Measurements from ENCODE around the gene CCS. TPM values are rescaled to one million over a fixed set of nuclear protein-coding genes. Genes with fewer than 3 reads are reported as not detected.
"Not testable (repeated sequence)": the region's sequence is repeated elsewhere in the genome, so short reads cannot be mapped to it uniquely, and the experiment has no call there.

CCS gene
- total RNA-seq, 2 donors from 2014 or later = 23.2 to 33.0 TPM

DNA sequence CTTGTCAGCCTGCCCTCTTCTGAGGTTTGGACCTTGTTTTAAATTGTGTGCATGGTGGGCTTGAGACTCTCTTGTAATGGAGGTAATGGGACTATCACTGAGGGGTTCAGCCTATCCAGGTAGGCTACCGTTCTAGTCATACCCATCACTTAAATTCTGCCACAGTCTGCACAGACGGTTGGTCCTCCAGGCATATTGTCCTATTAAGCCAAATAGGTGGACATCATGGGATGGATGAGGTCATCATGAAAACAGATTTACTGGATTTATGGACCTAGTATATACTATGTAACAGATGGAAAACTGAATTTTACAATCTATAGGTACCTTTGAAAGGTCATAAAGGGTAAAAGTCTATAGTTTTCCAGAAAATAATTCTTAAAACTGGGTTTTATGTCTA lies 36.4 kb downstream of the CCS start:
- DNase-seq (ENCODE audit: low spot score in 2 of 2) (no peak), ATAC-seq (no peak)
- Mint-ChIP-seq H3K36me3 (peaks cover 34 to 51% of the 10 kb centered on the region in 2 donors), H3K27ac (peak overlapping the region in 1 of 2 donors; percentile 47), H3K9me3 (no peaks in the 10 kb centered on the region)

DNA sequence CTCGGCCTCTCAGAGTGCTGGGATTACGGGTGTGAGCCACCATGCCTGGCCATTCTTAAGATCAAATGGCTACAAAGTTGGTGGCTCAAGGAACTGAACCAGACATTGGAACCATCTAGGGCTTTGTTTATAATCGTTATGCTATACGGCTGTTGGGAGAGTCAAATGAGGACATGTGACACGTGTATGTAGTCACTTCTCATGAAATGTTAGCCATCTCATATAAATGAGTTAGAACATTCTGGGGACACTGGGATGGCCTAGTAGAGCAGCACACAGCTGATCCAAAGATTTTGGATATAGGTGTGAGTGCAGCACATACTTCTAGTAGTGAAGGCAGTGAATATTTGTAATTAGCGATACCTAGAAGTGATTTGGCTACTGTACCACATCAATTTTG lies 38.9 kb downstream of the CCS start:
- ATAC-seq (no peak), DNase-seq (ENCODE audit: low spot score in 2 of 2) (no peak)
- Mint-ChIP-seq H3K36me3 (peaks cover 21 to 51% of the 10 kb centered on the region in 2 donors), H3K27ac (peak overlapping the region in 1 of 2 donors; percentile 61), H3K9me3 (no peaks in the 10 kb centered on the region)

DNA sequence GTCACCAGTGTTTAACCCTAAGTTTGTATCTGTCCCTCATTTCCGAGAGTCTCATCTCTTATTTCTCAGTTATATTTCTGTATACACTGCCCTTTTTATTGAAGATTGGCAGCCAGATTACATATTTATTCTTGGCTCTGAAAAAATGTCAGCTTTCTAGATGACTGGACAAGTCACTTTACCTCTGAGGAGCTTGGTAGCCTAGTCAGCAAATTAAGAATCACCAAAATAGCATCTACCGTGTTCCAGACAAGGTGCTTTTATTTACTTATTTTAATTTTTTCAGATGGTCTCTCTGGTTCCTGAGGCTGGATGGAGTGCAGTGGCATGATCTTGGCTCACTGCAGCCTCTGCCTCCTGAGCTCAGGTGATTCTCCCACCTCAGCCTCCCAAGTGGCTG lies 40.0 kb downstream of the CCS start:
- ATAC-seq (no peak), DNase-seq (ENCODE audit: low spot score in 2 of 2) (no peak)
- Mint-ChIP-seq H3K27ac (no peak overlapping the region), H3K36me3 (peaks cover 19 to 41% of the 10 kb centered on the region in 2 donors), H3K9me3 (no peaks in the 10 kb centered on the region)

DNA sequence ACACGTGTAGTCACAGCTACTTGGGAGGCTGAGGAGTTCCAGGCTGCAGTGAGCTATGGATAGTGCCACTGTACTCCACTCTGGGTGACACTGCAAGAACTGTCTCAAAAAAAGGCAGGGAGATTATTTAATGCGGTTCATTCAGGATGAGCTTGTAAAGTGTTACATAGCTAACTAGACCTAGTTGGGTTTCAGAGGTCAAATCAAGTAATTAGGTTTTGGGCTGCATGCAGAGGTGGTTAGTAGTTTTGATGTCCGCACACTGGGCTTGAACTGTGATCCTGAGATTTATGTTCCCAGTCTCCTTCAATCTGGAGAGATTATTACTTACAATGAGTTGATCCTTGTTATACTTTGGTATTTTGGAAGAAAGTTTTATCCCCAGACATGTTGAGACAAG lies 43.4 kb downstream of the CCS start:
- no peak for DNase-seq (ENCODE audit: low spot score in 2 of 2)
- Mint-ChIP-seq H3K36me3 (peaks cover 29 to 48% of the 10 kb centered on the region in 2 donors), H3K9me3 (no peaks in the 10 kb centered on the region), H3K27ac (no peak overlapping the region)
- no peak for ATAC-seq

DNA sequence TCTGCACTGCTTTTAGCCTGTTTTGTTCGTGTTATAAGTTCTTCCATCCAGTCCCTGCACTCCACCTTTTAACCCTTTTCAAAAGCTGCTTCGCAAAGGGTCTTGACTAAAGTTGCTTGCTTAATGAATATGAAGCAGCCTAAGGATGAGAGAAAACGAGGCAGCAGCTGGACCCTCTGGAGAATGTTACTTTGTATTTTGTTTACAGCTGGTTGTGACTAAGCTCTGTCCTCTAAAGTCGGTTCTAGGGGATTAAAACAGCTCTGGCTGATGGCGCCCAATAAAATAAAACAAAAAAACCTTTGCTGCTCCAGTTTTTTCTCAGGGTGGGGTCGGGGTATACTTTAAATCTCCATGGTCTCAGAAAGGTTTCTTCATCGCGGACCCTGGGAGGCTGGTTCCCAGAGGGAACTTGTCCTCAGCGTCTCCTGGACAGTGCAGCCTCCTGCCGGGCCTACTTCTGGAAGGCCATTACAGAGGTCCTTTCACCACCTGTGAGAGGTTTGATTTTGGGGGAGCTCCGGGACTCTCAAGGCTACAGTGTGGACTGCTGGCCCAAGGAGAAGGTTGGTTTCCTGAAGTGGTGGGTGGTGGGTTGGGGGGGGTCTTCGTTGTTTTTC lies 44.7 kb downstream of the CCS start:
- ATAC-seq = no peak
- no peaks in the 10 kb centered on the region for H3K9me3 Mint-ChIP-seq
- H3K36me3 Mint-ChIP-seq = peaks cover 31 to 50% of the 10 kb centered on the region in 2 donors
- DNase-seq (ENCODE audit: low spot score in 2 of 2) = no peak
- H3K27ac Mint-ChIP-seq = peak overlapping the region; percentile 96 to 100

DNA sequence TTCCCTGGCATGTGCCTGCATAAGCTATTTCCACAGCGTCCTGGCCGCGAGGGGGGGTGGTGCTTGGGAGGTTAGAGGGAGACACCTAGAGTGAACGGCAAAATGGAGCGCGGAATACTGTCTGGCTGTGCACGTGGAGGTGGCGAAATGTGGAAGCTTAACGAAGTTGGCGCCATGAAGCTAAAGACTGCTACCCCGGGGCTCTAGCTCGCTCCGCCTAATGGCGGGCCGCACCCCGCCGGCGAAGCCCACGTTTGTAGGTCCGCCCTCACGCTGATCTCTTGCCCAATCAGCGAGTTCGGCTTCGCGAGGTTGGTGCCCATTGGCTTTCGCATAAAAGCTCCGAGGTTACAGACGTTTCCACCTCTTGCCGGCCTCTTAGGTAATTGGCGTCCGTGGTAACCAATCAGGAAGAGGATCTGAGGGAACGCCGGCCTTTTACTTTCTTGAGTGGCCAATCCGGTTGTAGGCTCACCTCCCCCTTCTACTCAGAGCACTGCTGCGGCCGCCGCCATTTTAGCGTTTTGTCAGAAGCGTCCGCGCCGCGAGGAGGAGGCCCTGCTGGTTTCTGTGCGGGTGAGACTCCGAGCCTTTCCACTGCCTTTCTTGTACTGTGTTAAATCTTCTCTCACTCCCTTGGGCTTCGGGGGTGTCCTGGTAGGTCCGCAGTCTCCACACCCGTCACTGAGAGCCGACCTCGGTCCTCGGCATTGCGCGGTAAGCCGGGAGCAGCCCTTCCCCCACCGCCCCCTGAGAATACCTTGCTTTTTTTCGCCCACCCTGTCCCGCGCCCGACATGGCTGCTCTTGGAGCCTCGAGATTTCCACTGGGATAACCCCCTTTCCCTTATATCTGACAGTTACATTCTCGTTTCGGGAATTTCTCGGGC lies 45.4 kb downstream of the CCS start, which contains the start of gene RBM4:
RBM4 (plus strand) TSS at position 527 of the 889 bp plus-strand sequence. CDS start 1,009 bp downstream, outside the sequence.
- Mint-ChIP-seq H3K36me3 (peaks cover 39 to 58% of the 10 kb centered on the region in 2 donors), H3K27ac (peak within 1 kb of the TSS; percentile 96 to 100), H3K9me3 (no peaks in the 10 kb centered on the region)
- peak; percentile 94 to 97 for DNase-seq (ENCODE audit: low spot score in 2 of 2)
- peak; percentile 94 for ATAC-seq

DNA sequence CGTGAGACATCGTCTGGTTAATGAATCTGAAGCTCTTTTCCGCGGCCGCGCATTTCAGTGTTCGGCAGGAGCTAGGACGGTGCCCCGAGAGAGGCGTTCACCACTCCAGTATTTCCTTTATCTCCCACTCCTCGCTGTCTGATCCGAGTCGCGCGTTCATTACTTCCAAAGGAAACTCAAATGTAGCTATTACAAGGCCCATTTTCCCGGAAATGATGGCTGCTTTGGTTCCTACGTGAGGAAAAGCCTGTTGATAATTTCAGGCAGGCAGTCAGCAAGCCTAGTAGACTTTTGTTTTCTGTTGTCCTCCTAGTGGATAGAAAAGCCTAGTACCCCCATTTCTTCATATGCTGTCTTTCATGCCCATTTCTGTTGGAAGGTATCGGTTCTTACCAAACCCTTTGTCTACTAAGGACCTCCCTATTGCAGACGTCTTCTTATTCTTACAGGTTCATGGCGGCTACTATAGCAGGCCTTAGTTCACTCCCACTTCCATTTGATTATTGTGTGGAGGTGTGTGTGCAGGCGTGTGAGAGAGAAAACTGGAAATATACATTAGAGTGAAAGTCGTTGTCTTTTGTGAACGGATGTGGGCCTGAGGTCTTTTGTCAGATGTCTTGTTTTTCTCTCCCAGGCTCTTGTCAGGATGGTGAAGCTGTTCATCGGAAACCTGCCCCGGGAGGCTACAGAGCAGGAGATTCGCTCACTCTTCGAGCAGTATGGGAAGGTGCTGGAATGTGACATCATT lies 46.3 kb downstream of the CCS start:
- Mint-ChIP-seq H3K9me3 (no peaks in the 10 kb centered on the region), H3K36me3 (peaks cover 47 to 64% of the 10 kb centered on the region in 2 donors), H3K27ac (peak overlapping the region; percentile 96 to 100)
- ATAC-seq (peak in 1 of 2 donors; percentile 2), DNase-seq (ENCODE audit: low spot score in 2 of 2) (peak in 1 of 2 donors; percentile 18)

DNA sequence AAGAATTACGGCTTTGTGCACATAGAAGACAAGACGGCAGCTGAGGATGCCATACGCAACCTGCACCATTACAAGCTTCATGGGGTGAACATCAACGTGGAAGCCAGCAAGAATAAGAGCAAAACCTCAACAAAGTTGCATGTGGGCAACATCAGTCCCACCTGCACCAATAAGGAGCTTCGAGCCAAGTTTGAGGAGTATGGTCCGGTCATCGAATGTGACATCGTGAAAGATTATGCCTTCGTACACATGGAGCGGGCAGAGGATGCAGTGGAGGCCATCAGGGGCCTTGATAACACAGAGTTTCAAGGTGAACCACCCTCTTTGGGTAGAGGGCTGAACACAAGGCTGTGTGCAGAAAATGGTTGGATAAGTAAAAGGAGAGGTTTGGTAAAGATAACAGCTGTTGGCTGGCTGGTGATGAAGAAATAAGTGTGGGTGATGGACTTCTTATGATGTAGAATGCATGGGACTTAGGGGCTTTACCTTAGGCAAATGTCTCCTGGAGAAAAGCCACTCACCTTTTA lies 46.9 kb downstream of the CCS start:
- DNase-seq (ENCODE audit: low spot score in 2 of 2); ATAC-seq; H3K9me3 Mint-ChIP-seq: not testable (repeated sequence)
- Mint-ChIP-seq H3K27ac (peak overlapping the region; percentile 96 to 100), H3K36me3 (peaks cover 53 to 64% of the 10 kb centered on the region in 2 donors)

DNA sequence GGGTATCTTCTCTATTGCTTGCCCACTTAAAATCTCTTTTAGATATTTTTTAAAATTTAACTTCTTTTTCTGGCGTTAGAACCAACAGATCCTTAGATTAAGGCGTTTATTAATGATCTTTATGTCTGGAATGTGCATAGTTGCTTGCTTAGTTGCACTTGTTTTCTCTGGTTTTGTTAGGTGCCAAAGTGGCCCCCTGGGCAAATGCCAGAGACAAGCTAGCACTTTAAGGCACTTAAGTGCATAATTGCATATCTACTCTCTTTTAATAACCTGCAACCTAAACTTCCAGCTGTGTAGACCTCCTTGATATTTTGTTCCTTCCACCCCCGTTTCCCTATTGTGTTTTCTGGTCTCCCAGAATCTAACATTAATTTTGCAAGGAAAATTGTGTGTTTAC lies 48.8 kb downstream of the CCS start:
- no peak for ATAC-seq
- peaks cover 65 to 83% of the 10 kb centered on the region in 2 donors for H3K36me3 Mint-ChIP-seq
- DNase-seq (ENCODE audit: low spot score in 2 of 2) = no peak
- H3K27ac Mint-ChIP-seq = peak overlapping the region in 1 of 2 donors; percentile 52
- H3K9me3 Mint-ChIP-seq = no peaks in the 10 kb centered on the region

DNA sequence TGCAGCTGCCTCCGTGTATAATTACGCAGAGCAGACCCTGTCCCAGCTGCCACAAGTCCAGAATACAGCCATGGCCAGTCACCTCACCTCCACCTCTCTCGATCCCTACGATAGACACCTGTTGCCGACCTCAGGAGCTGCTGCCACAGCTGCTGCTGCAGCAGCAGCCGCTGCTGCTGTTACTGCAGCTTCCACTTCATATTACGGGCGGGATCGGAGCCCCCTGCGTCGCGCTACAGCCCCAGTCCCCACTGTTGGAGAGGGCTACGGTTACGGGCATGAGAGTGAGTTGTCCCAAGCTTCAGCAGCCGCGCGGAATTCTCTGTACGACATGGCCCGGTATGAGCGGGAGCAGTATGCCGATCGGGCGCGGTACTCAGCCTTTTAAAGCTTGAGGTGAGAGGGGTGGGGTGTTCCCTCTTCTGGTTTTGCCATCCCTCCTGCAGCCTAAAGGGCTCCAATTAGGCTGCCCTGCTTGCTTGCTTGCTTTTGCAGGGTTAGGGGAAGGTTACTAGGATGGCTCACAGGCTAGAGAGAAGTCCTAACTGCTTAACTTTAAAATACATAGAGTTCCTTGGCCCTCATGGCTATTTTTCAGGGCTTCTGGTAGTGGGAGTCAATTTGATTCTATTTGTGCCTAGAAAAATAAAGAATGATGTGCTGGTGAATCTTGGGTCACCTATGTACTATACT lies 50.9 kb downstream of the CCS start:
- DNase-seq (ENCODE audit: low spot score in 2 of 2) (no peak), ATAC-seq (no peak)
- no peaks in the 10 kb centered on the region for H3K9me3 Mint-ChIP-seq
- peak overlapping the region; percentile 65 to 86 for H3K27ac Mint-ChIP-seq
- H3K36me3 Mint-ChIP-seq = peaks cover 67 to 89% of the 10 kb centered on the region in 2 donors

DNA sequence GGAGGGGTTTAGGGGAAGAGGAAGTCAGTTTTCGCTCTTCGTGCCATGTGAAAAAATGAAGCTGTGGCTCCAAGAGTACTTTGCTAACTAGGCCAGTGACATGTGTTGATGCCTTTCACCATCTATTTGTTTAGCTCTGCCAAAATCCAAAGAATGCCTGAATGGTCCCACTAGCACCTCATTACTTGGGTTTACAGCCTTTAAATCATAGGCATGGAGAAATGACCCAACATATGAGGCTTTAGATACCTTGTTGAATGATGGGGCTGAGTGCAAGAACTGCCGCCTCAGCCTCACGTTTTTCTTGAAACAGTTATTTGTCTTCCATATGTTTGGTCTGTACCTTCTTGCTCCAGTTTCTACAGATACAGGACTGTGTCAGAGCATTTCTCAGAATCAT lies 53.8 kb downstream of the CCS start:
- ATAC-seq (no peak), DNase-seq (ENCODE audit: low spot score in 2 of 2) (no peak)
- H3K9me3 Mint-ChIP-seq = no peaks in the 10 kb centered on the region
- peaks cover 48 to 73% of the 10 kb centered on the region in 2 donors for H3K36me3 Mint-ChIP-seq
- H3K27ac Mint-ChIP-seq = peak overlapping the region; percentile 26 to 56

DNA sequence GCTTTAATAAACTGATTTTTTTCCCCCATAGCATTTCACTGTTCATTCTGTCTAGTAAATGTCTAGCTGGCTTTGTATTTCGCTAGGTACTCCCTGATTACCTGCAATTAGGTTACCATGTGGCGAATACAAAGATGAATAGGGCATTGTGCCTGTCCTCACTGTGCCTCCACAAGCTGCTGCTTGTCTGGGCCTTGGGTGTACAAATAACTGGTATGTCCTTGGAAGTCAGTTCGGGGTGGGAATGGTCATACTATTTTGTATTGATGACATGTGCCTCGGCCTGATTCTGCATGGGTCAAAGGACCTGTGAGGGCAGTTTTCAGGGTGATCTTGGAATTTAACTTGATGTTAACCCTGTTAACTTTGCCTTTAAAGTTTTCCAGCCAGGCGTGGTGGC lies 56.9 kb downstream of the CCS start:
- ATAC-seq (no peak), DNase-seq (ENCODE audit: low spot score in 2 of 2) (no peak)
- peaks cover 17 to 52% of the 10 kb centered on the region in 2 donors for H3K36me3 Mint-ChIP-seq
- H3K27ac Mint-ChIP-seq = no peak overlapping the region
- H3K9me3 Mint-ChIP-seq = no peaks in the 10 kb centered on the region

DNA sequence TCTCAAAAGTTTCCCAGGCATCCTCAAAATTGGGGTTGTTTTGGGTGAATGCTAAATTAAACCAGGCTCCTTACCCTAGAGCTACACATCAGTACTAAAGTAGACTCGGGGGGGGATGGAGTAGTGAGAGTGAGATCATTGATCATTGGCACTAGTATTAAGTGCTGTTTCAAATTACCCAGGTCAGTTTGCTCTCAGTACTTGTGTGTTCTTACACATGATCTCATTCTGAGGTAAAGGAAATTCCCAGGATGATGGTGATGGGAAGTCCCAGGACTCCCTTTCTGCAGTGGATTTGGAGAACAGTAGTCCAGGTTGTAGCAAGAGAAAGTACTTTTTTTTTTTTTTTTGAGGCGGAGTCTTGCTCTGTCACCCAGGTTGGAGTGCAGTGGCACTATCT lies 58.0 kb downstream of the CCS start:
- H3K9me3 Mint-ChIP-seq = no peaks in the 10 kb centered on the region

DNA sequence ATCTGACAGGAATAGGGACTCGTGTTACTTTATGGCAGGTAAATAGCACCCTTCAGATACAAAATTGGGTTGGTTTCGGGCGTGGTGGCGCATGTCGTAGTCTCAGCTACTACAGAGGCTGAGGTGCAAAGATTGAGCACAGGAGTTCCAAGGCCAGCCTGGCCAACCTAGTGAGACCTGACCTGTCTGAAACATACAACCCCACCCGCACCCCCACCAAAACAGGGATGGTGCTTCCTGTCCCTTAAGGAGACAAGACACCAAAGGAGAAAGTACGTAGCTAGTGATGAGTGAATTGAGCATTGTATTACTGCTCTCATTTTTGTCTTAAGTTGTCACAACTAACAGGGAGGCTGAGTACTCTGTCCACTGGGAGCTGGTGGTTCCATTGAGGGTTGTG lies 59.7 kb downstream of the CCS start:
- no peak overlapping the region for H3K27ac Mint-ChIP-seq
- H3K36me3 Mint-ChIP-seq = peaks cover 1 to 31% of the 10 kb centered on the region in 2 donors
- no peaks in the 10 kb centered on the region for H3K9me3 Mint-ChIP-seq
- DNase-seq (ENCODE audit: low spot score in 2 of 2) = no peak
- ATAC-seq = peak in 1 of 2 donors; percentile 11

More for the DNA sequence above, 58.0 kb downstream of the CCS start:
- no peak overlapping the region for H3K27ac Mint-ChIP-seq
- ATAC-seq (peak in 1 of 2 donors; percentile 52), DNase-seq (ENCODE audit: low spot score in 2 of 2) (no peak)
- H3K36me3 Mint-ChIP-seq = peaks cover 12 to 47% of the 10 kb centered on the region in 2 donors

DNA sequence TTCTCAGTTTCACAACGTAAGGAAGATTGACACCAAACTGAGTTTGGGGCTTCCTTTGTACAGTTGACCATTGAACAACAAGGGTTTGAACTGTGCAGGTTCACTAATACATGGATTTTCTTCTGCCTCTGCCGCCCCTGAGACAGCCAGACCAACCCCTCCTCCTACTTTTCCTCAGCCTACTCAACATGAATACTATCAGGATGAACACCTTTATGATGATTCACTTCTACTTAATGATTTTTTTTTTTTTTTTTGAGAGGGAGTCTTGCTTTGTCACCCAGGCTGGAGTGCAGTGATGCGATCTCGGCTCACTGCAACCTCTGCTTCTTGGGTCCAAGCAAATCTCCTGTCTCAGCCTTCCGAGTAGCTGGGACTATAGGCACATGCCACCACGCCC lies 60.1 kb downstream of the CCS start:
- H3K27ac Mint-ChIP-seq = peak overlapping the region in 1 of 2 donors; percentile 94
- no peaks in the 10 kb centered on the region for H3K9me3 Mint-ChIP-seq
- H3K36me3 Mint-ChIP-seq = peaks cover 0 to 28% of the 10 kb centered on the region in 2 donors
- peak; percentile 28 to 40 for ATAC-seq
- DNase-seq (ENCODE audit: low spot score in 2 of 2) = no peak
